Vagina (tissue), 2 donors: ENCODE measurements around the gene KNCN. TPM values are rescaled to one million over a fixed set of nuclear protein-coding genes. Genes with fewer than 3 reads are reported as not detected.

Source experiments
- DNase-seq, 2 donors: peaks; one replicate each; pipeline ENCODE4 v3.0.0-alpha.2; 2017; ENCODE audit errors: extremely low spot score in 2 of 2
- H3K27ac ChIP-seq: fragments of 200-600 bp; sonication (generic); one replicate; pipeline ENCODE4 v1.5.1; 2019
- H3K27me3 ChIP-seq: fragments of 200-600 bp; sonication (generic); one replicate; pipeline ENCODE4 v1.5.1; 2019
- H3K36me3 ChIP-seq, 2 donors: fragments of 200-600 bp; sonication (generic); one replicate each; pipeline ENCODE4 v1.5.1; 2017 to 2019
- H3K4me1 ChIP-seq: fragments of 200-600 bp; sonication (generic); one replicate; pipeline ENCODE4 v1.5.1; 2019
- H3K4me3 ChIP-seq, 2 donors: fragments of 200-600 bp; sonication (generic); 1 replicate in 1 of 2; 2 replicates in 1 of 2; pipeline ENCODE4 v1.5.1; 2016 to 2019
- H3K9me3 ChIP-seq: fragments of 200-600 bp; sonication (generic); one replicate; pipeline ENCODE4 v1.5.1; 2019
- CTCF ChIP-seq, 3 experiments: fragments of 450-650 bp in 2 of 3; fragments of 200-600 bp in 1 of 3; sonication (generic) in 1 of 3; IDR thresholded peaks; one replicate each; pipeline ENCODE4 v1.5.1; 2017 to 2019; ENCODE audit warnings: antibody characterized with exemption in 3 of 3, mild to moderate bottlenecking in 2 of 3, moderate library complexity in 2 of 3
- POLR2A ChIP-seq, 2 donors: fragments of 450-650 bp; IDR thresholded peaks; one replicate each; pipeline ENCODE4 v1.6.1; 2017; ENCODE audit warnings: antibody characterized with exemption in 2 of 2, mild to moderate bottlenecking in 2 of 2, moderate library complexity in 2 of 2
- POLR2AphosphoS5 ChIP-seq, 2 donors: sonication (generic); formaldehyde crosslinking; IDR thresholded peaks; one replicate each; pipeline ENCODE4 v1.9.0; 2017; ENCODE audit warnings: antibody characterized with exemption in 2 of 2, mild to moderate bottlenecking in 2 of 2, low read depth in 1 of 2; ENCODE audit not compliant: insufficient read depth in 1 of 2
- intact Hi-C: fragments of 100-400 bp; cut with DNase I; formaldehyde crosslinking; loops from one replicate; pipeline ENCODE4 v1.15.1; 2023
- total RNA-seq: library from RNA; depleted of rRNA; stranded (reverse); fragments of >200 nt; gene quantifications from one replicate; pipeline ENCODE4 v1.2.3, GENCODE V29; 2016

The KNCN gene
- total RNA-seq, 1 donor from 2014 or later = not detected

GRCh38 chr1:46506470-46507219 is 44.8 kb downstream of the KNCN start:
- Histone ChIP-seq H3K27me3 (no peaks in the 10 kb centered on the region), H3K9me3 (no peaks in the 10 kb centered on the region), H3K27ac (no peak overlapping the region), H3K36me3 (no peaks in the 10 kb centered on the region), H3K4me3 (no peak overlapping the region), H3K4me1 (no peaks in the 10 kb centered on the region)
- intact Hi-C loops = no loop called here
- DNase-seq = no peak
- TF ChIP-seq POLR2A (IDR thresholded peaks at IDR 0.05) (no peak), POLR2AphosphoS5 (IDR thresholded peaks at IDR 0.05; ENCODE audit: insufficient read depth in 1 of 2, low read depth in 1 of 2) (no peak), CTCF (IDR thresholded peaks at IDR 0.05) (no peak)

GRCh38 chr1:46503421-46503820 is 48.0 kb downstream of the KNCN start:
- Histone ChIP-seq H3K27me3 (no peaks in the 10 kb centered on the region), H3K9me3 (no peaks in the 10 kb centered on the region), H3K27ac (no peak overlapping the region), H3K4me1 (no peaks in the 10 kb centered on the region), H3K4me3 (no peak overlapping the region), H3K36me3 (no peaks in the 10 kb centered on the region)
- DNase-seq = no peak
- intact Hi-C loops = no loop called here
- TF ChIP-seq CTCF (IDR thresholded peaks at IDR 0.05) = no peak
- TF ChIP-seq POLR2A (IDR thresholded peaks at IDR 0.05) = no peak
- TF ChIP-seq POLR2AphosphoS5 (IDR thresholded peaks at IDR 0.05; ENCODE audit: insufficient read depth in 1 of 2, low read depth in 1 of 2) = no peak

GRCh38 chr1:46501528-46501927 is 49.9 kb downstream of the KNCN start:
- DNase-seq = no peak
- no peaks in the 10 kb centered on the region for H3K4me1 ChIP-seq
- H3K9me3 ChIP-seq = no peaks in the 10 kb centered on the region
- no peak for TF ChIP-seq CTCF (IDR thresholded peaks at IDR 0.05)
- TF ChIP-seq POLR2AphosphoS5 (IDR thresholded peaks at IDR 0.05; ENCODE audit: insufficient read depth in 1 of 2, low read depth in 1 of 2) = no peak
- TF ChIP-seq POLR2A (IDR thresholded peaks at IDR 0.05) = no peak
- H3K4me3 ChIP-seq = no peak overlapping the region
- intact Hi-C loops = no loop called here
- H3K27me3 ChIP-seq = no peaks in the 10 kb centered on the region
- no peak overlapping the region for H3K27ac ChIP-seq
- no peaks in the 10 kb centered on the region for H3K36me3 ChIP-seq

GRCh38 chr1:46497665-46498064 is 53.8 kb downstream of the KNCN start:
- H3K27ac ChIP-seq = no peak overlapping the region
- no peaks in the 10 kb centered on the region for H3K4me1 ChIP-seq
- peaks cover 6% of the 10 kb centered on the region for H3K27me3 ChIP-seq
- TF ChIP-seq CTCF (IDR thresholded peaks at IDR 0.05) = no peak
- TF ChIP-seq POLR2AphosphoS5 (IDR thresholded peaks at IDR 0.05; ENCODE audit: insufficient read depth in 1 of 2, low read depth in 1 of 2) = no peak
- no peak for TF ChIP-seq POLR2A (IDR thresholded peaks at IDR 0.05)
- no peak overlapping the region for H3K4me3 ChIP-seq
- intact Hi-C loops = no loop called here
- no peak for DNase-seq
- no peaks in the 10 kb centered on the region for H3K9me3 ChIP-seq
- H3K36me3 ChIP-seq = no peaks in the 10 kb centered on the region

GRCh38 chr1:46497020-46497419 is 54.4 kb downstream of the KNCN start:
- H3K4me3 ChIP-seq = no peak overlapping the region
- intact Hi-C loops = no loop called here
- no peak overlapping the region for H3K27ac ChIP-seq
- H3K27me3 ChIP-seq = peaks cover 6% of the 10 kb centered on the region
- DNase-seq = no peak
- no peaks in the 10 kb centered on the region for H3K4me1 ChIP-seq
- no peaks in the 10 kb centered on the region for H3K9me3 ChIP-seq
- no peaks in the 10 kb centered on the region for H3K36me3 ChIP-seq
- TF ChIP-seq POLR2A (IDR thresholded peaks at IDR 0.05) (no peak), POLR2AphosphoS5 (IDR thresholded peaks at IDR 0.05; ENCODE audit: insufficient read depth in 1 of 2, low read depth in 1 of 2) (no peak), CTCF (IDR thresholded peaks at IDR 0.05) (no peak)
